KOPT-K1 (cell line): Measurements from ENCODE around the gene TPRX1.
"Not testable (repeated sequence)": the region's sequence is repeated elsewhere in the genome, so short reads cannot be mapped to it uniquely, and the experiment has no call there.

Experiments used
- H3K27ac ChIP-seq: fragments of 200-600 bp; sonication (generic); 2 replicates; pipeline ENCODE4 v1.5.1; 2016; ENCODE audit warnings: antibody characterized with exemption, mild to moderate bottlenecking, low read depth, low read length; ENCODE audit not compliant: poor library complexity, severe bottlenecking
- H3K36me3 ChIP-seq: fragments of 200-600 bp; sonication (generic); 2 replicates; pipeline ENCODE4 v1.5.1; 2017; ENCODE audit warnings: antibody characterized with exemption, mild to moderate bottlenecking, low read length, moderate library complexity; ENCODE audit not compliant: insufficient read depth
- H3K9me3 ChIP-seq: fragments of 200-600 bp; sonication (generic); 2 replicates; pipeline ENCODE4 v1.5.1; 2017; ENCODE audit warnings: antibody characterized with exemption, low read length, mild to moderate bottlenecking; ENCODE audit not compliant: insufficient read depth, poor library complexity, severe bottlenecking

The TPRX1 gene

DNA sequence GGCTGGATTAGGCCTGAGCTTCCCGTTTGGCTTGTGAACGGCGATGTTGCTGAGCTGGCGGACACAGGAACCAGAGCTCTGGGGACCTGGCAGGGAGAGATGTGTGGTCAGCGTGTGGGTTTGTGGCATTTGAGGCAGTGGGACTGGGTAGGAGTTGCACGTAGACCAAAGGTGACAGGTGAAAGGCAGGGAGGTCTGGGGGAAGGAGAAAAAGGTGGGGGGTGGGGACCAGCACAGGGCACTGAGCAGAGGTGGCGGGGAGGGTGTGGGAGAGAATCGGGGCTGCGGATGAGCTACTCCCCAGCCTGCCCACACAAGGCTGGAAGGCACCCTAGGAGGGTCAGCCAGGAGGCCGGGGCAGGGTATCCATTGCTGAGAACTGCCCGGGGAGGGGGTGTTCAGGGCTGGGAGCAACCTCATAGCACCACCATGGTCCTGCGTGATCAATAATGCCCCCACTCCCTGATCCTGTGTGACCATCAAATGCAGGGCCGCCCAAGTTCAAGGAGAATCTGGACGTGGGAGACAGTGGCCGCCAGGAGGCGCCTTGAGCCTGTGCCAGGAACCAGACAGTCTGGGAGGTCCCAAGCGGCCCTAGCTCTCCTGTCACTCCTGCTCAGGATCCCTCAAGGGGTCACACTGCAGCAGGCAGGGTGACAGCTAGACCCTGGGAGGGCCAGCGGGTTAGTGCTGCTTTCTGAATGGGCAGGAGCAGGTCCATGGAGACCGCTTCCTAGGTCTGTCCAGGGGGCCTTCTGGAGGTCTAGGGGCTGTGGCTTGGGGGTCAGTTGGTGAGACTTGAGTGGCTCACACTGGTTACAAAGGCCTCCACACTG lies 38.6 kb downstream of the TPRX1 start:
- Histone ChIP-seq H3K9me3 (no peaks in the 10 kb centered on the region), H3K36me3 (peaks cover under 1% of the 10 kb centered on the region; the same call in 1 of the 2 replicates), H3K27ac (peak overlapping the region; percentile 16)

DNA sequence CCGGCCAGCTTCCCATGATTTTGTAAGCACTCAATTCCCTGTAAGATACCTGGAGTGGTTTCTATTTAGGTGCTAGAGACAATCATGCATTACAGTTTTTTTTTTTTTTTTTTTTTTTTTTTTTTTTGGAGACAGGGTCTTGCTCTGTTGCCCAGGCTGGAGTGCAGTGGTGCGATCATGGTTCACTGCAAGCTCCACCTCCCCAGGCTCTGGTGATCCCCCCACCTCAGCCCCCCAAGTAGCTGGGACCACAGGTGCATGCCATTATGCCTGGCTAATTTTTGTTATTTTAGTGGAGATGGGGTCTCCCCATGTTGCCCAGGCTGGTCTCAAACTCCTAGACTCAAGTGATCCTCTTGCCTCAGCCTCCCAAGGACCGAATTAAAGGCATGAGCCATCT lies 39.6 kb downstream of the TPRX1 start:
- not testable (repeated sequence) for H3K9me3 ChIP-seq, H3K27ac ChIP-seq
- H3K36me3 ChIP-seq: peaks cover 11% of the 10 kb centered on the region; the same call in 1 of the 2 replicates

DNA sequence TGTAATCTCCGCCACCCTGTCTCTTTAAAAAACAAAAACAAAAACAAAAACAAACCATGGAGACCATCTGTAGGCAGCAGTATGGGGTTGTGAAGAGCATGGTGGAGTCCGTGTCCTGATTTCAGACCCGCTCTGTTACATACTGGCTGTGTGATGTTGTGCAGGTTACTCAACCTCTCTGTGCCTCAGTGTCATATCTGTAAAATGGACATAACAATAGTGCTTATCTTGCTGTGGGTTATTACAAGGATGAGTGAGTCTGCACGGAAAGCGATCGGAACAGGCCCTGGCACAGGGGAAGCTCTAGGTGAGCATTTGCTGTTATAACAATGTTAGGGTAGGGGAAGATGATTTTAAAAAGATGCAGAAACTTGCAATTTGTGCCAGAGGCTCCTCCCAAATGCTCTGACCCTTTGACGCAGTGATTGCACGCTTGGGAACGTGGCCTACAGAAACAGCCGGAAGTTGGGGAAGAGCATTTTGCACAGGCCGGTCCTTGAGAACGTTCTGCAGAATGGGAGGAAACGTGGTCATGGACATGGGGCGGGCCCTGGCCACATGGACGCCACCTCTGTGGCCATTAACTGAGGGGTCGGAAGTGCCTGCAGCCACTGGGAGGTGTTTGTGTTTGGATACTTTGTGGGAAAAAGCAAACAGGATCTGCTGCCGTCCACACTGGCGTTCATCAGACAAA lies 41.6 kb downstream of the TPRX1 start:
- Histone ChIP-seq H3K9me3 (no peaks in the 10 kb centered on the region), H3K27ac (no peak overlapping the region), H3K36me3 (peaks cover 30% of the 10 kb centered on the region)

DNA sequence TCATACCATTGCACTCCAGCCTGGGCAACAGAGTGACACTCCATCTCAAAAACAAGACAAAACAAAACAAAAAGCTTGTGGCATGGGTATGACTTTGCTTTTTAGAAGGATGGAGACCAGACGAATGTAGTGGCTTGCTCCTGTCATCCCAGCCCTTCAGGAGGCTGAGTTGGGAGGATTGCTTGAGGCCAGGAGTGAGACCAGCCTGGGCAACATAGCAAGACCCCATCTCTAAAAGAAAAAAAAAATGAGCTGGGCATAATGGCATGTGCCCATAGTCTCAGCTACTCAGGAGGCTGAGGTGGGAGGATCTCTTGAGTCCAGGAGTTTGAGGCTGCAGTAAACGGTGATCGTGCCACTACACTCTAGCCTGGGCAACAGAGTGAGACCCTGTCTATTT lies 42.2 kb downstream of the TPRX1 start:
- peaks cover 36% of the 10 kb centered on the region for H3K36me3 ChIP-seq
- H3K9me3 ChIP-seq: no peaks in the 10 kb centered on the region
- H3K27ac ChIP-seq: no peak overlapping the region

DNA sequence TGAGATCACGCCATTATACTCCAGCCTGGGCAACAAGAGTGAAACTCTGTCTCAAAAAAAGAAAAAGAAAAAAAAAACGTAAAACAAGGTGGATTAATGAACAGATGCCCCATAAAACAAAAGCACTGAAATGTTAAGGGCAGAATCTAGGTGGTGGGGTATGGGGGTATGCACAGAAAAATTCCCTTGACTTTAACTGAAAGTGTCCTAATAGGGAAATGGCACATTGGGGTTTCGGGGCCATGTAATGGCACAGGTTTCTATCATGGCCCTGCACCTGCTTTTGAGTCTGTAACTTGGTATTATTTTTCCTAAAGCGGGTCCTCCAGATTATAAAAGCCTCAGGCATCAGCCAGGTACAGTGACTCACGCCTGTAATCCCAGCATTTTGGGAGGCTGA lies 42.8 kb downstream of the TPRX1 start:
- Histone ChIP-seq H3K9me3 (no peaks in the 10 kb centered on the region), H3K27ac (no peak overlapping the region), H3K36me3 (peaks cover 42% of the 10 kb centered on the region)

DNA sequence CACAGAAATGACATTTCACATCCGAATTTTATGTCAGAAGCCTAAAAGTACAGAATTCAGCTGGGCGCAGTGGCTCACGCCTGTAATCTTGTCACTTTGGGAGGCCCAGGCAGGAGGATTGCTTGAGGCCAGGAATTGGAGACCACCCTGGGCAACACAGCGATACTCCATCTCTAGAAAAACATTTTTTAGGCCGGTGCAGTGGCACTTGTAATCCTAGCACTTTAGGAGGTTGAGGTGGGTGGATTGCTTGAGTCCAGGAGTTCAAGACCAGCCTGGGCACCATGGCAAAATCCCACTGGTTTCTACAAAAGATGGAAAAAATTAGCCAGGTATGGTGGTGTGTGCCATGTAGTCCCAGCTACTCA lies 43.7 kb downstream of the TPRX1 start:
- Histone ChIP-seq H3K27ac (no peak overlapping the region), H3K9me3 (no peaks in the 10 kb centered on the region), H3K36me3 (peaks cover 51% of the 10 kb centered on the region)

DNA sequence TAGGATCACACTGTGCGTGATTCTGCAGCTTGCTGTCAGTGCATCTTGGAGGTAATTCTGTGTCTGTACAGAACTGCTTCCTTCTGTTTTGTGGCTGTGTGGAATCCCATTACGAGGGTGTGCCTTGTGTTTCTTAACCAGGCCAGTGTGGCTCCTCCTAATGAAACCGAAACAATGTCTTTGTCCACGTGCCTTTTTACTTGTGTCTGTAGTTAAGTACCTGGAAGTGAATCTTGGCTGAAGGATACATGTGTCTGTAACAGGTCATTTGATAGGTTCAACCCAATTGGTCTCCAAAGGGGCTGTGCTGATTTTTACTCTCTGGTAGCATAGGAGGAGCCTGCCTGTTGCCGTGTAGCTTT lies 45.9 kb downstream of the TPRX1 start:
- H3K36me3 ChIP-seq: peaks cover 73% of the 10 kb centered on the region
- H3K27ac ChIP-seq: no peak overlapping the region

DNA sequence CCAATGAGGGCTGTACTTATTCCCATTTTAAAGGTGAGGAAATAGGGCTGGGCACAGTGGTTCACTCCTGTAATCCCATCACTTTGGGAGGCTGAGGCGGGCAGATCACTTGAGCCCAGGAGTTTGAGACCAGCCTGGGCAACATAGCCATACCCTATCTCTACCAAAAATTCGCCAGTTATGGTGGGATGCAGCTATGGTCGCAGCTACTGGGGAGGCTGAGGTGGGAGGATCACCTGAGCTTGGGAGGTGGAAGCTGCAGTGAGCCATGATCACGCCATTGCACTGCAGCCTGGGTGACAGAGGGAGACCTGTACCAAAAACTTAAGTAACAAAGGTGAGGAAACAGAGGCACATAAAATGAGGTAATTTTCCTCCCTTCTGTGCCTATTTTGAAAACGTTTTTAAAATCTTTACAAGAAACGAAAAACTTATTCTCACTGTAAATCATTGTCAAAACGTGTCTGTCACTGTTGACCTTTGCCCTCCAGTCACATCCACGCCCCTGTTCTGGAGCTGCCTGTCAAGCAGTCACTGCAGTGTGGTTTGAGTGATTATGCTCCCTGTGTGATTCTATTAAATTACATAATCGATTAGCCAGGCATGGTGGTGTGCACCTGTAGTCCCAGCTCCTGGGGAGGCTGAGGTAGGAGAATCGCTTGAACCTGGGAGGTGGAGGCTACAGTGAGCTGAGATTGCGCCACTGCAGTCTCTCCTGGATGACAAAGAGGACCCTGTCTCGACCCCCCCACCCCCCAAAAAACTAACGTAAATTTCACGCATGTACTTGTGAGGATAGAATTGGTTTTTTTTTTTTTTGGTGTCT lies 46.5 kb downstream of the TPRX1 start:
- H3K36me3 ChIP-seq: peaks cover 77% of the 10 kb centered on the region
- H3K27ac ChIP-seq: no peak overlapping the region
- no peaks in the 10 kb centered on the region for H3K9me3 ChIP-seq

More for the DNA sequence above, 45.9 kb downstream of the TPRX1 start:
- H3K9me3 ChIP-seq: no peaks in the 10 kb centered on the region

DNA sequence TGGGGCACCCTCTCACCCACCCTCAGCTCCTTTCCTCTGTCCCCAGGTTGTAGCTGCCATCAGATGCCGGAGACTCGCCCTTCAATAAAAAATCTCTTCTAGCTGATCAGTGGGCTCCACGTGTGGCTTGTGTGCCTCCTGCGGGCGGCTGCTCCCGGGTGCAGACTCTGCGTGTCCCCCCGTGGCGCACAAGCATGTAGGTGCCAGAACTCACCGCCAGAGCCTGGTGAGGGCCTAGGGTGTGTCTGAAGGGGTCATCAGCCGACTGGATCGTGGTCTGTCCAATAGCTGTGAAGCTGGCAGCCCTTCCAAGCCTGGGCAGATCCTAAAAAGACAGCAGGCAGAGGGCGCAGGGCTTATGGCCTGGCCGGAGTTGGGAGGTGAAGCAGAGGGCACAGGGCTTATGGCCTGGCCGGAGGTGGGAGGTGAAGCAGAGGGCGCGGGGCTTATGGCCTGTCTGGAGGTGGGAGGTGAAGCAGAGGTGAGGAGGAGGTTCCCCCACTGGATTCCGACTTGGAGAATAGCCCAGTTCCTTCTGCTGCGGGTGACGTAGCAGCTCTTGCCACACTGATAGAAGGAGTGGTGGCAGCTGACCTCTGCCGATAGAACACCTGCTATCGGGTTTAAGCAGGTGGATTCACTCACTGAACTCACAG lies 47.3 kb downstream of the TPRX1 start:
- H3K27ac ChIP-seq: no peak overlapping the region
- H3K9me3 ChIP-seq: no peaks in the 10 kb centered on the region
- H3K36me3 ChIP-seq: peaks cover 85% of the 10 kb centered on the region

DNA sequence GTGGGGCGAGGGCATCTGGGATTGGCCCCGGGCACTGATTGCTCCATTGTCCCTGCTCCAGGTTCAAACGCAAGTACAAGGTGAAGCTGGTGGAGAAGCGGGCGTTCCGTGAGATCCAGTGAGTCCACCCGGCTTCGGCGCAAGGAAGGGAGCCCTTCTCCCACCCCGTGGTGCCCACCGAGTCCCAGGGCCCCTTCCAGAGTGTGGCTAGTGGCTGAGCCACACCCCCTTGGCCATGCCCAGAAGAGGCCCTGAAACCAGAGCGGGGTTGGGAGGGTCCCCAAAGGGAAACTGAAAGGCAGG lies 47.8 kb downstream of the TPRX1 start:
- H3K27ac ChIP-seq: no peak overlapping the region
- H3K36me3 ChIP-seq: peaks cover 90% of the 10 kb centered on the region
- no peaks in the 10 kb centered on the region for H3K9me3 ChIP-seq

DNA sequence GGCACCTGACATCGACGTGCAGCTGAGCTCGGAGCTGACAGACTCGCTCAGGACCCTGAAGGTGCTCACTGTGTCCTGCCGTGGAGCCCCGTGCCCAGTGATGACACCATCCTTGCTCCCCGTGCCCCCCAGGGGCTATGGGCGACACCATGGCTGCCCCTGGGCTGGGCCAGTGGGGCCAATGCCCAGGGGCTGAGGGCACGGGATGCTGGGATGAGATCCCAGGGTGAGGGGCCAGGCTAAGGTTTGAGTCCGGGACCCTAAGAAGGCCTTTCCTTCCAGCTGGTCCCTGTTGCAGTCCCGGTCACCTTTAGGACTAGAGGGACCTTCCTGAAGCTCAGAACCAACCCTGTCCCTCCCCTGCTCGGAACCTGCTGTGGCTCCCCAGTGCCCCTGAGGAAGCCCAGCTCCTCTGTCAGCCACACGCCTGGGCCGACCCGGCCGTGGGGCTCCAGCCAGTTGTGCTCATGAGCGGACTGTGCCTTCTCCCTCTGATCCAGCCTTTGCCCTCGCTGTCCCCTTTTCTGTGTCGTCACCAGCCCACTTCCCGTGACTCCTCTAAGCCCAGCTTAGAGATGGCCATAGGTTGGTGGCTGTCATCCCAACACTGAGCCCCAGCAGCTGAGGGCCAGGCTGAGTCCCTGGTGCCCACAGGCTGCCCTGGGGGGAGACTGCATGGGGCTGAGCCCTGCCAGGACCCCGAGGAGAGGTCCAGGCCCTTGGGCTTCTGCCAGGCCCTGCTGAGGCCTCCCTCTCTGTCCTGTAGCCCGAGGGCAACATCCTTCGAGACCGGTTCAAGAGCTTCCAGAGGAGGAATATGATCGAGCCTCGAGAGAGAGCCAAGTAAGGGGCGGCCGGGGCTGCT lies 48.4 kb downstream of the TPRX1 start:
- no peaks in the 10 kb centered on the region for H3K9me3 ChIP-seq
- peak overlapping the region; percentile 9 for H3K27ac ChIP-seq
- H3K36me3 ChIP-seq: peaks cover 95% of the 10 kb centered on the region

DNA sequence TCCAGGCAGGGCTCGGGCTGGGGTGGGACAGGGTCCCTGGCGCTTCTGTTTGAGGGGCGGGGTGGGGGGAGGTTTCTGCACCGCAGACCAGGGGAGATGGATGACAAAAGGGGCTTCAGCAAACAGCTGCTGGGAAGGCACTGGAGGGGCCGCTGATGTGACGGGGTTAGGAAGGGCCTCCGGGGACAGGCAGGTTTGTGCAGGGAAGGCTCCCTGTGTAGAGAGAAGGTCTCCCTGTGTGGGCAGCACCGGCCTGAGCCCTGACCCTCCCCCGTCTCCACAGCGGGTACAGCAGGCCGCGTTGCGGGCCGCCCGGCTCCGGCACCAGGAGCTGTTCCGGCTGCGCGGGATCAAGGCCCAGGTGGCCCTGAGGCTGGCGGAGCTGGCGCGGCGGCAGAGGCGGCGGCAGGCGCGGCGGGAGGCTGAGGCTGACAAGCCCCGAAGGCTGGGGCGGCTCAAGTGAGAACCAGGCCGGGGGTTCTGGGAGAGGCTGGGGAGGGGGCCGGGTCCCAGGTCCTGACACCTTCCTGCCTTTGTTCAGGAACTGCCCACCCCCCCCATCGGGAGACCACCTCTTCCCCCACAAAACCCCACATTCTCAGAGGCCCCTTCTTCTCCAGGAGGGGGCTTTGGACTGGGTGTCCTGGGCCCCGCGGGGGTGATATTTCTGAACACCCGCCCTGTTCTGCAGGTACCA lies 49.1 kb downstream of the TPRX1 start:
- Histone ChIP-seq H3K9me3 (no peaks in the 10 kb centered on the region), H3K36me3 (peaks cover 98% of the 10 kb centered on the region), H3K27ac (peak overlapping the region; percentile 98)

DNA sequence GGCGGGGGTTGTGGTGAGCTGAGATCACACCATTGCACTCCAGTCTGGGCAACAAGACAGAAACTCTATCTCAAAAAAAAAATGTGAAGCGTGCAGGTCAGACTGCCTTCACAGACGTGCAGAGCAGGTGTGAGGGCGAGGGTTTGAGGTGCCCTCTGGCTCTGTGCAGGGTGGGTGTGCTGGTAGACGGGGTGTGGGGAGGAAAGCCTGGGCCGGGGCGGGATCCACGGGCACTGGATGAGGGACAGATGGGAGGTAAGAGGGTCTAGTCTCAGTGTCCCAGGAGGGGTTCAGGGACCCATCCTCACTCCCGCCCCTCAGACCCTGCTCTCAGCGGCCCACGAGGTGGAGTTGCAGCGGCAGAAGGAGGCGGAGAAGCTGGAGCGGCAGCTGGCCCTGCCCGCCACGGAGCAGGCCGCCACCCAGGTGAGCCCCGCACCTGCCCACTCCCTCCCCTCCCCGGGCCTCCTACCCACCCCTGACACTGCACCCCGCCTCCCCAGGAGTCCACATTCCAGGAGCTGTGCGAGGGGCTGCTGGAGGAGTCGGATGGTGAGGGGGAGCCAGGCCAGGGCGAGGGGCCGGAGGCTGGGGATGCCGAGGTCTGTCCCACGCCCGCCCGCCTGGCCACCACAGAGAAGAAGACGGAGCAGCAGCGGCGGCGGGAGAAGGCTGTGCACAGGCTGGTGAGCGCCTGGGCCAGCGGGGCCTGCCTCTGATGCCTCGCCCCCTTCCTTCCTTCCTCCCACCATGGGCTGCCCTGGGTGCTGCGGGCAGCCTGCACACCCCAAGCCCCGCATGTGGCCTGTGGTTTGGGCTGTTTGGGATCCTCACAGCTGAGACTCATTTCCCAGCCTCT lies 49.9 kb downstream of the TPRX1 start:
- H3K36me3 ChIP-seq: peaks cover 98% of the 10 kb centered on the region
- H3K27ac ChIP-seq: peak overlapping the region; percentile 98
- H3K9me3 ChIP-seq: no peaks in the 10 kb centered on the region
